Activated B cell treated with CpG ODN at 0.5 μM for 24 hours (primary cell): ENCODE data around the gene MCOLN3. TPM values are rescaled to one million over a fixed set of nuclear protein-coding genes. Genes with fewer than 3 reads are reported as not detected.

Experiments
- ATAC-seq: fragments of 200-7000 bp; cut with Tn5 transposase; one replicate; pipeline ENCODE4 v1.10.0; 2021; ENCODE audit warnings: low read depth, mild to moderate bottlenecking, moderate library complexity
- CTCF ChIA-PET: fragments of 350-600 bp; sonication (Branson Sonifier 250); formaldehyde crosslinking; loops from one replicate; lab custom pipeline; 2021; ENCODE audit warnings: antibody characterized with exemption; lab: Charles Lee
- POLR2A ChIA-PET: fragments of 350-600 bp; sonication (Branson Sonifier 250); formaldehyde crosslinking; loops from one replicate; lab custom pipeline; 2021; ENCODE audit warnings: antibody characterized with exemption; lab: Charles Lee
- DNase-seq: peaks from one replicate; pipeline ENCODE4 v3.0.0; 2022
- H3K27ac Mint-ChIP-seq: one replicate; pipeline ENCODE4 v1.8.0; 2020; ENCODE audit warnings: mixed read lengths
- H3K27me3 Mint-ChIP-seq: one replicate; pipeline ENCODE4 v1.8.0; 2021; ENCODE audit warnings: mixed read lengths
- H3K36me3 Mint-ChIP-seq: one replicate; pipeline ENCODE4 v1.8.0; 2021; ENCODE audit warnings: low read depth, mixed read lengths
- H3K4me1 Mint-ChIP-seq: one replicate; pipeline ENCODE4 v1.8.0; 2021; ENCODE audit warnings: mixed read lengths
- H3K4me3 Mint-ChIP-seq: one replicate; pipeline ENCODE4 v1.8.0; 2020; ENCODE audit warnings: mild to moderate bottlenecking, mixed read lengths
- H3K9me3 Mint-ChIP-seq: one replicate; pipeline ENCODE4 v1.8.0; 2020; ENCODE audit warnings: mixed read lengths
- CTCF ChIP-seq: fragments of 200-600 bp; IDR thresholded peaks from one replicate; pipeline ENCODE4 v1.8.0; 2022; ENCODE audit warnings: antibody characterized with exemption, mild to moderate bottlenecking
- intact Hi-C: fragments of 100-400 bp; cut with micrococcal nuclease; formaldehyde crosslinking; loops from one replicate; pipeline ENCODE4 v1.15.1; 2024
- total RNA-seq: library from RNA; stranded (reverse); gene quantifications from 2 replicates; pipeline ENCODE4 v1.2.3, GENCODE V29; 2022

Gene MCOLN3
- total RNA-seq, result 0.16 TPM in 1 of 2 replicates, not detected in the other

- POLR2A ChIA-PET, result interaction anchor here (0.7 kb wide), 1 partner anchor 86 kb away, joined by 5 read pairs; no protein-coding TSS in a partner anchor
- no peaks in the 10 kb centered on the region for H3K36me3 Mint-ChIP-seq
- DNase-seq, result peak; percentile 42
- ATAC-seq, result peak; percentile 69
- TF ChIP-seq CTCF, result no peak
- intact Hi-C loops, result loop anchor here (1.0 to 5.0 kb wide), 4 partner anchors 10 to 154 kb away; partner anchors contain the start of gene SYDE2
- peaks cover 8% of the 10 kb centered on the region for H3K4me1 Mint-ChIP-seq
- H3K4me3 Mint-ChIP-seq, result peak within 1 kb of the TSS; percentile 76
- CTCF ChIA-PET, result no interaction called here
- peaks cover 41% of the 10 kb centered on the region for H3K27me3 Mint-ChIP-seq
- no peak within 1 kb of the TSS for H3K27ac Mint-ChIP-seq
- no peaks in the 10 kb centered on the region for H3K9me3 Mint-ChIP-seq
Observed at GRCh38 chr1:85048296-85049064, at the start of gene MCOLN3. Gene MCOLN3, minus strand, starts transcription at chr1:85048500. Its CDS starts 3,140 bp downstream, at chr1:85045360.

GRCh38 chr1:85093644-85094043 is 45.3 kb upstream of the MCOLN3 start:
- Mint-ChIP-seq H3K27ac (no peak overlapping the region), H3K4me3 (no peak overlapping the region), H3K9me3 (no peaks in the 10 kb centered on the region), H3K4me1 (peaks cover 6% of the 10 kb centered on the region), H3K36me3 (no peaks in the 10 kb centered on the region), H3K27me3 (peaks cover 16% of the 10 kb centered on the region)
- no peak for DNase-seq
- ChIA-PET POLR2A (no interaction called here), CTCF (no interaction called here)
- ATAC-seq, result no peak
- intact Hi-C loops, result no loop called here
- TF ChIP-seq CTCF, result no peak

- Mint-ChIP-seq H3K27ac (no peak overlapping the region), H3K36me3 (no peaks in the 10 kb centered on the region), H3K4me3 (no peak overlapping the region), H3K27me3 (peaks cover 16% of the 10 kb centered on the region), H3K4me1 (peaks cover 6% of the 10 kb centered on the region), H3K9me3 (no peaks in the 10 kb centered on the region)
- intact Hi-C loops, result no loop called here
- no peak for TF ChIP-seq CTCF
- no peak for DNase-seq
- ChIA-PET POLR2A (no interaction called here), CTCF (no interaction called here)
- ATAC-seq, result no peak
Observed at GRCh38 chr1:85091671-85092280, 43.5 kb upstream of the MCOLN3 start.

- intact Hi-C loops, result no loop called here
- ATAC-seq, result no peak
- CTCF ChIA-PET, result no interaction called here
Observed at GRCh38 chr1:85090225-85090624, 41.9 kb upstream of the MCOLN3 start.

More at GRCh38 chr1:85090225-85090624, 41.9 kb upstream of the MCOLN3 start:
- no peaks in the 10 kb centered on the region for H3K36me3 Mint-ChIP-seq
- peaks cover 14% of the 10 kb centered on the region for H3K27me3 Mint-ChIP-seq
- no peak for DNase-seq
- TF ChIP-seq CTCF, result no peak
- no peak overlapping the region for H3K27ac Mint-ChIP-seq
- POLR2A ChIA-PET, result no interaction called here
- peaks cover 6% of the 10 kb centered on the region for H3K4me1 Mint-ChIP-seq
- no peaks in the 10 kb centered on the region for H3K9me3 Mint-ChIP-seq
- no peak overlapping the region for H3K4me3 Mint-ChIP-seq
